HepG2 (cell line): ENCODE results near the gene CNPY1. TPM values are rescaled to one million over a fixed set of nuclear protein-coding genes. Genes with fewer than 3 reads are reported as not detected.

ENCODE experiments used
- ATAC-seq: fragments of 200-7000 bp; cut with Tn5 transposase; 3 replicates; pipeline ENCODE4 v1.9.1; 2020; ENCODE audit warnings: mild to moderate bottlenecking, moderate library complexity
- BruUV-seq: library from RNA; stranded (reverse); fragments of 400-500 nt; replicated peaks from 2 replicates; lab custom pipeline; 2021; lab: Mats Ljungman, UMichigan
- CTCF ChIA-PET: fragments of 300-600 bp; formaldehyde crosslinking; extraction: SDS; loops from one replicate; lab custom pipeline; 2021; ENCODE audit warnings: low total read pairs, inconsistent platforms, low intra/inter-chr PET ratio; lab: Yijun Ruan, JAX
- POLR2A ChIA-PET: fragments of 350-600 bp; sonication (Branson Sonifier 250); formaldehyde crosslinking; loops from one replicate; lab custom pipeline; 2020; ENCODE audit warnings: antibody characterized with exemption, inconsistent platforms; lab: Yijun Ruan, JAX
- DNase-seq: peaks from one replicate; pipeline ENCODE4 v3.0.0-alpha.2; 2015; ENCODE audit warnings: low spot score
- FAIRE-seq: peaks from 3 replicates; lab custom pipeline; 2011; peaks lifted over from hg19 to GRCh38; lab: Jason Lieb, UNC
- H2AFZ ChIP-seq: one replicate; pipeline ENCODE4 v1.6.1; 2011; ENCODE audit warnings: low read length, inconsistent platforms
- H3K27ac ChIP-seq: fragments of 300-600 bp; 3 replicates; pipeline ENCODE4 v1.8.0; 2011; ENCODE audit warnings: mixed run types, mild to moderate bottlenecking, mixed read lengths, low read length, inconsistent platforms; ENCODE audit not compliant: insufficient read depth; ENCODE audit errors: extremely low read length
- H3K27me3 ChIP-seq, 2 experiments: fragments of 200-600 bp in 1 of 2; 2 replicates in 1 of 2; 3 replicates in 1 of 2; pipeline versions ENCODE4 v1.6.0 to v1.8.0; 2011; ENCODE audit warnings: low read length in 2 of 2, mild to moderate bottlenecking in 2 of 2, moderate library complexity in 2 of 2, inconsistent platforms in 1 of 2; ENCODE audit not compliant: insufficient read depth in 2 of 2, control insufficient read depth in 1 of 2
- H3K36me3 ChIP-seq, 2 experiments: fragments of 200-600 bp in 1 of 2; replicated peaks in 1 of 2; 2 replicates in 1 of 2; 3 replicates in 1 of 2; pipeline versions ENCODE4 v1.5.1 to v1.8.0; 2011; ENCODE audit warnings: low read length in 2 of 2, inconsistent platforms in 1 of 2; ENCODE audit not compliant: insufficient read depth in 2 of 2, control insufficient read depth in 1 of 2
- H3K4me1 ChIP-seq: 2 replicates; pipeline ENCODE4 v1.5.1; 2012; ENCODE audit warnings: low read length, inconsistent platforms; ENCODE audit not compliant: insufficient read depth
- H3K4me2 ChIP-seq: 2 replicates; pipeline ENCODE4 v1.6.0; 2011; ENCODE audit warnings: low read depth, low read length, inconsistent platforms
- H3K4me3 ChIP-seq, 3 experiments: fragments of 200-600 bp in 1 of 3; sonication (generic), shearing (Covaris generic) in 1 of 3; replicated peaks in 1 of 3; 2 replicates each; pipeline ENCODE4 v1.5.1; 2011 to 2016; ENCODE audit warnings: low read length in 3 of 3, inconsistent platforms in 2 of 3, low read depth in 2 of 3, mild to moderate bottlenecking in 2 of 3, control low read depth in 1 of 3, mixed read lengths in 1 of 3; ENCODE audit not compliant: insufficient read depth in 1 of 3
- H3K79me2 ChIP-seq: one replicate; pipeline ENCODE4 v1.6.1; 2011; ENCODE audit warnings: low read length, inconsistent platforms; ENCODE audit not compliant: insufficient read depth
- H3K9ac ChIP-seq: 2 replicates; pipeline ENCODE4 v1.6.0; 2011; ENCODE audit warnings: mild to moderate bottlenecking, low read depth, low read length, inconsistent platforms; ENCODE audit not compliant: insufficient read depth
- H3K9me3 ChIP-seq: 2 replicates; pipeline ENCODE4 v1.5.1; 2012; ENCODE audit warnings: mild to moderate bottlenecking, low read length
- H4K20me1 ChIP-seq: 2 replicates; pipeline ENCODE4 v1.6.0; 2011; ENCODE audit warnings: inconsistent platforms, mild to moderate bottlenecking, low read length, moderate library complexity; ENCODE audit not compliant: insufficient read depth
- ARNT2 ChIP-seq: sonication (generic); formaldehyde crosslinking; IDR thresholded peaks from 2 replicates; pipeline ENCODE4 v1.8.0; 2022; ENCODE audit warnings: mild to moderate bottlenecking, low read depth, missing genetic modification reagents, moderate library complexity
- HOXA9 ChIP-seq: sonication (generic); formaldehyde crosslinking; IDR thresholded peaks from 2 replicates; pipeline ENCODE4 v1.8.1; 2022; ENCODE audit warnings: missing genetic modification reagents, mild to moderate bottlenecking, moderate library complexity, borderline replicate concordance
- KDM5A ChIP-seq: fragments of 200-600 bp; sonication (generic); IDR thresholded peaks from 2 replicates; pipeline ENCODE4 v1.7.0; 2018; ENCODE audit warnings: antibody characterized with exemption, mild to moderate bottlenecking, low read length, borderline replicate concordance
- MTF1 ChIP-seq: sonication (generic); formaldehyde crosslinking; IDR thresholded peaks from 2 replicates; pipeline ENCODE4 v1.5.0; 2020; ENCODE audit warnings: missing genetic modification reagents
- NFYC ChIP-seq: IDR thresholded peaks from 2 replicates; pipeline ENCODE4 v1.6.1; 2016; ENCODE audit warnings: missing genetic modification reagents, missing compliant biosample characterization
- NKX3-1 ChIP-seq: sonication (generic); formaldehyde crosslinking; IDR thresholded peaks from 2 replicates; pipeline ENCODE4 v1.5.0; 2020; ENCODE audit warnings: missing genetic modification reagents
- ZNF232 ChIP-seq: sonication (generic); formaldehyde crosslinking; IDR thresholded peaks from 2 replicates; pipeline ENCODE4 v1.4.0; 2020; ENCODE audit warnings: missing genetic modification reagents, borderline replicate concordance
- ZNF264 ChIP-seq: sonication (generic); formaldehyde crosslinking; IDR thresholded peaks from 2 replicates; pipeline ENCODE4 v1.4.0; 2020; ENCODE audit warnings: missing genetic modification reagents
- ZNF446 ChIP-seq: sonication (generic); formaldehyde crosslinking; IDR thresholded peaks from 2 replicates; pipeline ENCODE4 v1.5.0; 2020; ENCODE audit warnings: mild to moderate bottlenecking, missing genetic modification reagents
- ZNF841 ChIP-seq: sonication (generic); formaldehyde crosslinking; IDR thresholded peaks from 2 replicates; pipeline ENCODE4 v1.8.1; 2023; ENCODE audit warnings: missing genetic modification reagents, borderline replicate concordance
- ZNF850 ChIP-seq: sonication (generic); formaldehyde crosslinking; conservative IDR thresholded peaks from 2 replicates; pipeline ENCODE4 v1.9.0; 2021; ENCODE audit warnings: mild to moderate bottlenecking, missing genetic modification reagents
- WGBS: methylation state at CpG from one replicate; pipeline ENCODE4 v1.1.6; 2017; ENCODE audit warnings: low lambda C conversion rate; 5-methylcytosine and 5-hydroxymethylcytosine counted together
- in situ Hi-C: cut with HindIII; loops from 2 replicates; pipeline ENCODE4 v1.10.0; 2017; ENCODE audit warnings: low pct_unique_long_range_greater_than_20kb; ENCODE audit not compliant: extremely low pct_ligation_motif_present
- intact Hi-C: fragments of 100-400 bp; cut with micrococcal nuclease; formaldehyde crosslinking; loops from one replicate; pipeline ENCODE4 v1.10.0; 2022; ENCODE audit not compliant: unreplicated experiment
- polyA plus RNA-seq, 8 experiments: library from polyadenylated mRNA; depleted of rRNA in 3 of 8; stranded (reverse) in 7 of 8; unstranded in 1 of 8; fragments of >200 nt; fragmentation: Illumina TruSeq in 4 of 8; extraction: Trizol in 4 of 8; gene quantifications; 2 replicates each; pipeline versions ENCODE4 v1.2.1 to v1.2.3, GENCODE V29; 2011 to 2016; ENCODE audit warnings: low read depth in 4 of 8, missing spikeins in 1 of 8, mixed read lengths in 1 of 8; ENCODE audit not compliant: insufficient read depth in 1 of 8
- total RNA-seq, 5 experiments: library from RNA; depleted of rRNA; stranded (reverse); fragments of >200 nt; fragmentation: Illumina TruSeq; extraction: Trizol; gene quantifications; 2 replicates each; pipeline ENCODE4 v1.2.3, GENCODE V29; 2016; ENCODE audit warnings: low read depth in 1 of 5
- TF ChIP-seq, protein P1 (sequence below): sonication (generic); formaldehyde crosslinking; IDR thresholded peaks from 2 replicates; pipeline ENCODE4 v1.4.0; 2020; ENCODE audit warnings: missing genetic modification reagents, mild to moderate bottlenecking, borderline replicate concordance
- TF ChIP-seq, protein P2 (sequence below): sonication (generic); formaldehyde crosslinking; IDR thresholded peaks from 2 replicates; pipeline ENCODE4 v1.4.0; 2020; ENCODE audit warnings: mild to moderate bottlenecking, missing genetic modification reagents
- TF ChIP-seq, protein P3 (sequence below): sonication (generic); formaldehyde crosslinking; IDR thresholded peaks from 2 replicates; pipeline ENCODE4 v1.5.1; 2020; ENCODE audit warnings: missing genetic modification reagents, mild to moderate bottlenecking, borderline replicate concordance
- TF ChIP-seq, protein P4 (sequence below), 2 experiments: sonication (generic) in 1 of 2; formaldehyde crosslinking in 1 of 2; IDR thresholded peaks; 2 replicates each; pipeline versions ENCODE4 v1.5.1 to v1.6.1; 2011 to 2020; ENCODE audit warnings: borderline replicate concordance in 1 of 2, low read depth in 1 of 2, low read length in 1 of 2, mild to moderate bottlenecking in 1 of 2, missing genetic modification reagents in 1 of 2, moderate library complexity in 1 of 2

Gene CNPY1
- total and polyA plus RNA-seq, 2 of the 13 experiments (the other 11 are each of a cell fraction or from before 2014, with no cell fraction given), result not detected

DNA sequence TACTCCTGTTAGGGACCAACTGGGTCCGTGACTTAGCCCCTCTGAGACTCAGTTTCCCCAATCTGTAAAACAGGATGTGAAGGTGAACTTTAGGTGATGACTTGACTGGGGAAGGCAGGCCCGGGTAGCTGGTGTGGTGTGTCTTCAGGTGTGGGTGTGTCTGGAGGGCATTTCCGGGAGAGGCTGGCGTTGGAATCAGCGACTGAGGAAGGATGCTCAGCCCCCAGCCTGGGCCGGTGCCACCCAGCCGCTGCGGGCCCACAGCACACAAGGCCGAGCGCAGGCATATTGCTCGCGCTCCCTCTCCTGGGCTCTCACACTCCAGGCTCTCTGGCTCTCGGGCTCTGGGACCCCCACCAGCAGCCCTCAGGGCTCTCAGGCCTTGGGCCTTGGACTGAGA is 31.7 kb upstream of the CNPY1 start:
- ATAC-seq (no peak), FAIRE-seq (no peak), DNase-seq (no peak)
- Histone ChIP-seq H3K9ac (no peak overlapping the region), H4K20me1 (no peaks in the 10 kb centered on the region), H3K4me1 (peaks cover 22% of the 10 kb centered on the region), H3K4me2 (no peak overlapping the region), H3K4me3 (no peak overlapping the region), H3K27ac (no peak overlapping the region), H3K9me3 (no peaks in the 10 kb centered on the region), H3K36me3 (no peaks in the 10 kb centered on the region), H3K79me2 (no peaks in the 10 kb centered on the region), H3K27me3 (peaks cover 4 to 70% of the 10 kb centered on the region in 2 experiments), H2AFZ (no peak overlapping the region)
- intact Hi-C loops (no loop called here), in situ Hi-C loops (no loop called here)
- POLR2A ChIA-PET, result no interaction called here
- no CpG with 5 or more reads among the region's 13 CpGs for WGBS
- CTCF ChIA-PET, result no interaction called here
- no TSS peak for BruUV-seq
- TF ChIP-seq ZNF232, result no peak
- no peak for TF ChIP-seq HOXA9
- no peak for TF ChIP-seq ZNF850 (CRISPR knock-in tag)
- TF ChIP-seq, protein P1, sequence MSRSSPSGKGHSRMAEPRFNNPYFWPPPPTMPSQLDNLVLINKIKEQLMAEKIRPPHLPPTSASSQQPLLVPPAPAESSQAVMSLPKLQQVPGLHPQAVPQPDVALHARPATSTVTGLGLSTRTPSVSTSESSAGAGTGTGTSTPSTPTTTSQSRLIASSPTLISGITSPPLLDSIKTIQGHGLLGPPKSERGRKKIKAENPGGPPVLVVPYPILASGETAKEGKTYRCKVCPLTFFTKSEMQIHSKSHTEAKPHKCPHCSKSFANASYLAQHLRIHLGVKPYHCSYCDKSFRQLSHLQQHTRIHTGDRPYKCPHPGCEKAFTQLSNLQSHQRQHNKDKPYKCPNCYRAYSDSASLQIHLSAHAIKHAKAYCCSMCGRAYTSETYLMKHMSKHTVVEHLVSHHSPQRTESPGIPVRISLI (CRISPR knock-in tag), result no peak
- no peak for TF ChIP-seq NFYC (CRISPR knock-in tag)
- TF ChIP-seq NKX3-1 (CRISPR knock-in tag), result no peak
- no peak for TF ChIP-seq KDM5A
- no peak for TF ChIP-seq ZNF841
- TF ChIP-seq, protein P2, sequence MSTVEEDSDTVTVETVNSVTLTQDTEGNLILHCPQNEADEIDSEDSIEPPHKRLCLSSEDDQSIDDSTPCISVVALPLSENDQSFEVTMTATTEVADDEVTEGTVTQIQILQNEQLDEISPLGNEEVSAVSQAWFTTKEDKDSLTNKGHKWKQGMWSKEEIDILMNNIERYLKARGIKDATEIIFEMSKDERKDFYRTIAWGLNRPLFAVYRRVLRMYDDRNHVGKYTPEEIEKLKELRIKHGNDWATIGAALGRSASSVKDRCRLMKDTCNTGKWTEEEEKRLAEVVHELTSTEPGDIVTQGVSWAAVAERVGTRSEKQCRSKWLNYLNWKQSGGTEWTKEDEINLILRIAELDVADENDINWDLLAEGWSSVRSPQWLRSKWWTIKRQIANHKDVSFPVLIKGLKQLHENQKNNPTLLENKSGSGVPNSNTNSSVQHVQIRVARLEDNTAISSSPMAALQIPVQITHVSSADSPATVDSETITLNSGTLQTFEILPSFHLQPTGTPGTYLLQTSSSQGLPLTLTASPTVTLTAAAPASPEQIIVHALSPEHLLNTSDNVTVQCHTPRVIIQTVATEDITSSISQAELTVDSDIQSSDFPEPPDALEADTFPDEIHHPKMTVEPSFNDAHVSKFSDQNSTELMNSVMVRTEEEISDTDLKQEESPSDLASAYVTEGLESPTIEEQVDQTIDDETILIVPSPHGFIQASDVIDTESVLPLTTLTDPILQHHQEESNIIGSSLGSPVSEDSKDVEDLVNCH, result no peak
- TF ChIP-seq, protein P3, sequence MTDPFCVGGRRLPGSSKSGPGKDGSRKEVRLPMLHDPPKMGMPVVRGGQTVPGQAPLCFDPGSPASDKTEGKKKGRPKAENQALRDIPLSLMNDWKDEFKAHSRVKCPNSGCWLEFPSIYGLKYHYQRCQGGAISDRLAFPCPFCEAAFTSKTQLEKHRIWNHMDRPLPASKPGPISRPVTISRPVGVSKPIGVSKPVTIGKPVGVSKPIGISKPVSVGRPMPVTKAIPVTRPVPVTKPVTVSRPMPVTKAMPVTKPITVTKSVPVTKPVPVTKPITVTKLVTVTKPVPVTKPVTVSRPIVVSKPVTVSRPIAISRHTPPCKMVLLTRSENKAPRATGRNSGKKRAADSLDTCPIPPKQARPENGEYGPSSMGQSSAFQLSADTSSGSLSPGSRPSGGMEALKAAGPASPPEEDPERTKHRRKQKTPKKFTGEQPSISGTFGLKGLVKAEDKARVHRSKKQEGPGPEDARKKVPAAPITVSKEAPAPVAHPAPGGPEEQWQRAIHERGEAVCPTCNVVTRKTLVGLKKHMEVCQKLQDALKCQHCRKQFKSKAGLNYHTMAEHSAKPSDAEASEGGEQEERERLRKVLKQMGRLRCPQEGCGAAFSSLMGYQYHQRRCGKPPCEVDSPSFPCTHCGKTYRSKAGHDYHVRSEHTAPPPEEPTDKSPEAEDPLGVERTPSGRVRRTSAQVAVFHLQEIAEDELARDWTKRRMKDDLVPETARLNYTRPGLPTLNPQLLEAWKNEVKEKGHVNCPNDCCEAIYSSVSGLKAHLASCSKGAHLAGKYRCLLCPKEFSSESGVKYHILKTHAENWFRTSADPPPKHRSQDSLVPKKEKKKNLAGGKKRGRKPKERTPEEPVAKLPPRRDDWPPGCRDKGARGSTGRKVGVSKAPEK (CRISPR knock-in tag), result no peak
- TF ChIP-seq MTF1 (CRISPR knock-in tag), result no peak
- no peak for TF ChIP-seq ARNT2 (CRISPR knock-in tag)
- TF ChIP-seq ZNF264, result no peak
- TF ChIP-seq, protein P4, sequence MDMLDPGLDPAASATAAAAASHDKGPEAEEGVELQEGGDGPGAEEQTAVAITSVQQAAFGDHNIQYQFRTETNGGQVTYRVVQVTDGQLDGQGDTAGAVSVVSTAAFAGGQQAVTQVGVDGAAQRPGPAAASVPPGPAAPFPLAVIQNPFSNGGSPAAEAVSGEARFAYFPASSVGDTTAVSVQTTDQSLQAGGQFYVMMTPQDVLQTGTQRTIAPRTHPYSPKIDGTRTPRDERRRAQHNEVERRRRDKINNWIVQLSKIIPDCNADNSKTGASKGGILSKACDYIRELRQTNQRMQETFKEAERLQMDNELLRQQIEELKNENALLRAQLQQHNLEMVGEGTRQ (IDR thresholded peaks at IDR 0.05; ENCODE audit: low read depth, low read length), result no peak
- TF ChIP-seq, protein P4 (CRISPR knock-in tag; IDR thresholded peaks at IDR 0.05; ENCODE audit: borderline replicate concordance), result no peak
- TF ChIP-seq ZNF446 (CRISPR knock-in tag), result no peak
